ENCODE measurements around the gene SPHK2.
A peak's percentile ranks its signal among the peaks of the same experiment; 100 is the strongest.

The SPHK2 gene

DNA sequence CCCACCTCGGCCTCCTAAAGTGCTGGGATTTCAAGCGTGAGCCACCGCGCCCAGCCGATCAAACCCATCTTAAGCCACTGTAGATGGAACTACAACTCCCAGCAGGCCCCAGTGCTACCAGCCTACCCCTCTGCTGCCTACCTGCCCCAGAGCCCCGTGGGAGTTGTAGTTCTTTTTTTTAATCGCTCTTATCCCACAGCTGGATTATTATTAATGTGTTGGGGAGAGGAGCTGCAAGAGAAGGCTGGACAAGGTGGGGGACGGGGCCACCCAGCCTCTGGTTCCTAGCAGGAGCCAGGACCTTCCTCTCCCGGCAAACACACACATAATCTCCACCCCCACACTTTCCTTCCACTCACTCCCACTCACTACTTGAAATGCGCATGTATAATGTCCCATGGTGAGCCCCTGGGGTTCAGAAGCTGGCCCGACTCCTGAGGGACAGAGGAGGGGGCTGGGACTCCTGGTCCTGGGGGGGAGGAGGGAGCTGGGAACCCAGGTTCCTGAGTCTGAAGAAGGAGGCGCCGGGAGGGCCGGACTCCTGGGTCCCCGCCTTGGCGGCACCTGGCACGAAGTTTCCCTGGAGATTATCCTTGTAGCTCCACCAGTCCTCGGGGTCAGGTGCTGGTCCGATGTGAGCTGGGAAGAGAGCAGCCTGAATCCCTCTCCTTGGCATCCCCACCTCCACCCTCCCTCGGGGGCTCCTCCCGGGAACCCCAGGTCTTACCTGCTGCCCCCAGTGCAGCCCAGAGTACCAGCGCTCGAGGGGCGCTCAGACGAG, 25.7 kb downstream of the SPHK2 start:
- H2AFZ ChIP-seq (ENCODE audit: low read depth, low read length): peak overlapping the region; percentile 90; the same call in 1 of the 2 replicates

DNA sequence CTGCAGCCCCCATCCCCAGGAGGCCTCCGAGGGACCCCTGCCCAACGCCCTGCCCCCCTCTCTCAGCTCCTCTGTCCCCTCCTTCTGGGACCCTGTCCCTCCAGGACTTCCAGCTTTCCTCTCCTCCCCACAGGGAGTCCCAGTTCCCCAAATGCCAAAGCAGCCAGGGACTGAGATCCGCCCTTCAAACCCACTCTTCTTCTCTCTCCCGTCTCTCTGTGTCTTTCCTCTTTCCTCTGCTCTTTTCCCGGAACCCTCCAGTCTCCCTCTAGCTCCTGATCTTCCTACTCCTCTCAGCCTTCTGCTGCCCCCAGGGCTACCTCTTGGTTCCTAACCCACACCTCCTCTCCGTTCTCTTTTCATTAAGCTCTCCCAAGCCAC, 26.3 kb downstream of the SPHK2 start:
- Histone ChIP-seq H3K27me3 (ENCODE audit: low read depth, low read length) (0 out of 2 replicates have a peak, but pooled peaks cover 4% of the 10 kb centered on the region), H3K79me2 (ENCODE audit: low read length) (no peaks in the 10 kb centered on the region), H3K4me1 (ENCODE audit: low read length) (peaks cover 8% of the 10 kb centered on the region), H3K4me2 (ENCODE audit: low read length) (peak overlapping the region; percentile 99), H2AFZ (ENCODE audit: low read depth, low read length) (peak overlapping the region; percentile 90), H3K9me3 (ENCODE audit: insufficient read depth, low read length) (no peaks in the 10 kb centered on the region), H3K4me3 (ENCODE audit: low read length) (peak overlapping the region; percentile 81), H3K36me3 (replicated peaks; ENCODE audit: low read depth, low read length) (no peaks in the 10 kb centered on the region), H3K9ac (ENCODE audit: low read length) (peak overlapping the region; percentile 60), H4K20me1 (ENCODE audit: insufficient read depth, low read length) (no peaks in the 10 kb centered on the region), H3K27ac (ENCODE audit: low read length) (no peak overlapping the region)
- TF ChIP-seq EZH2phosphoT487 (IDR thresholded peaks at IDR 0.05; ENCODE audit: low read depth): no peak
- TF ChIP-seq, protein P1, sequence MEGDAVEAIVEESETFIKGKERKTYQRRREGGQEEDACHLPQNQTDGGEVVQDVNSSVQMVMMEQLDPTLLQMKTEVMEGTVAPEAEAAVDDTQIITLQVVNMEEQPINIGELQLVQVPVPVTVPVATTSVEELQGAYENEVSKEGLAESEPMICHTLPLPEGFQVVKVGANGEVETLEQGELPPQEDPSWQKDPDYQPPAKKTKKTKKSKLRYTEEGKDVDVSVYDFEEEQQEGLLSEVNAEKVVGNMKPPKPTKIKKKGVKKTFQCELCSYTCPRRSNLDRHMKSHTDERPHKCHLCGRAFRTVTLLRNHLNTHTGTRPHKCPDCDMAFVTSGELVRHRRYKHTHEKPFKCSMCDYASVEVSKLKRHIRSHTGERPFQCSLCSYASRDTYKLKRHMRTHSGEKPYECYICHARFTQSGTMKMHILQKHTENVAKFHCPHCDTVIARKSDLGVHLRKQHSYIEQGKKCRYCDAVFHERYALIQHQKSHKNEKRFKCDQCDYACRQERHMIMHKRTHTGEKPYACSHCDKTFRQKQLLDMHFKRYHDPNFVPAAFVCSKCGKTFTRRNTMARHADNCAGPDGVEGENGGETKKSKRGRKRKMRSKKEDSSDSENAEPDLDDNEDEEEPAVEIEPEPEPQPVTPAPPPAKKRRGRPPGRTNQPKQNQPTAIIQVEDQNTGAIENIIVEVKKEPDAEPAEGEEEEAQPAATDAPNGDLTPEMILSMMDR (IDR thresholded peaks at IDR 0.05; ENCODE audit: low read depth, low read length): no peak

More for the DNA sequence above, 25.7 kb downstream of the SPHK2 start:
- peak overlapping the region; percentile 60 for H3K9ac ChIP-seq (ENCODE audit: low read length)
- TF ChIP-seq EZH2phosphoT487 (IDR thresholded peaks at IDR 0.05; ENCODE audit: low read depth): no peak
- TF ChIP-seq, protein P1 (IDR thresholded peaks at IDR 0.05; ENCODE audit: low read depth, low read length): no peak
- no peak overlapping the region for H3K27ac ChIP-seq (ENCODE audit: low read length)
- H3K36me3 ChIP-seq (replicated peaks; ENCODE audit: low read depth, low read length): no peaks in the 10 kb centered on the region
- H3K4me3 ChIP-seq (ENCODE audit: low read length): peak overlapping the region; percentile 81
- H4K20me1 ChIP-seq (ENCODE audit: insufficient read depth, low read length): no peaks in the 10 kb centered on the region
- H3K4me1 ChIP-seq (ENCODE audit: low read length): peaks cover 8% of the 10 kb centered on the region
- no peaks in the 10 kb centered on the region for H3K9me3 ChIP-seq (ENCODE audit: insufficient read depth, low read length)
- H3K4me2 ChIP-seq (ENCODE audit: low read length): peak overlapping the region; percentile 99
- H3K27me3 ChIP-seq (ENCODE audit: low read depth, low read length): 0 out of 2 replicates have a peak, but pooled peaks cover 4% of the 10 kb centered on the region
- no peaks in the 10 kb centered on the region for H3K79me2 ChIP-seq (ENCODE audit: low read length)

DNA sequence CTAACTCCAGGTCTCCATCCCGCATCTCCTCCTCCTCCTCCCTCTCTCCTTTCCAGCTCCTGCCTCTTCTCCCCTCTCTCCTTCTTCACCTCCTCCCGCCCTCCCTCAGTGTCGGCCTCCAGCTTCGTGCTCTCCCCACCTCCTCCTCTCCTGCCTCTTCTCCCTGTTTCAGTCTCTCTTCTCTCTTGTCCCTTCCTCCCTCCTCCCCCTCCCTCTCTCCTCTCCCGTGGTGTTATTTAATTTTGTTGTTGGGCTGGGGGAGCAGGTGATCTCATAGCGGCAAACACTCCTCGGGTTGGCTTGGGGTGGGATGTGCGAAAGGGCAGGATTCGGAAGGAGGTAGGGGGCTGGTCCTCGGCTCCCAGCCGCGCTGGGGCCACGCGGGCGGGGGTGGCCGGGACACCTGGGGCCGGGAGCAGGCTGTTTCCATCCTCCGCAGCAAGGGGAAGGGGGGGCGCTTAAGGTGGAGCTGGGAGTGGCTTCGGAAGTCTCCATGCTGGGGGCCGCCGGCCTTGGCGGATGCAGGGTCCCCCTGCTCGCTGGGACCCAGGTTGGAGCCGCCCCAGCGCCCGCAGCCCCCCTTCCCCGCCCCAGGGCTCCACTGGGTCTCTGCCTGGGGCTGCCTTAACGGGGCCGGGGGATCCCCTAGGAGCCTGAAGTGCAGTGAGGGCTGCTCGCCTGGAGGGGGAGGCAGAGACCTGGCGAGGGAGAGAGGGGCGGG, 26.9 kb downstream of the SPHK2 start, which contains the start of gene CA11:
TSS of gene CA11 (minus strand) at position 187 of the 721 bp plus-strand sequence. CDS start 555 bp downstream, outside the sequence.
- Histone ChIP-seq H3K9ac (ENCODE audit: low read length) (peak within 1 kb of the TSS; percentile 60), H3K4me2 (ENCODE audit: low read length) (peak within 1 kb of the TSS; percentile 99), H3K9me3 (ENCODE audit: insufficient read depth, low read length) (no peaks in the 10 kb centered on the region), H3K27me3 (ENCODE audit: low read depth, low read length) (0 out of 2 replicates have a peak, but pooled peaks cover 4% of the 10 kb centered on the region), H4K20me1 (ENCODE audit: insufficient read depth, low read length) (no peaks in the 10 kb centered on the region), H3K4me3 (ENCODE audit: low read length) (peak within 1 kb of the TSS; percentile 81), H2AFZ (ENCODE audit: low read depth, low read length) (peak within 1 kb of the TSS; percentile 90), H3K27ac (ENCODE audit: low read length) (peak within 1 kb of the TSS; percentile 16), H3K79me2 (ENCODE audit: low read length) (no peaks in the 10 kb centered on the region), H3K4me1 (ENCODE audit: low read length) (peaks cover 8% of the 10 kb centered on the region), H3K36me3 (replicated peaks; ENCODE audit: low read depth, low read length) (no peaks in the 10 kb centered on the region)
- TF ChIP-seq, protein P1 (IDR thresholded peaks at IDR 0.05; ENCODE audit: low read depth, low read length): peak; percentile 87
- TF ChIP-seq EZH2phosphoT487 (IDR thresholded peaks at IDR 0.05; ENCODE audit: low read depth): no peak

DNA sequence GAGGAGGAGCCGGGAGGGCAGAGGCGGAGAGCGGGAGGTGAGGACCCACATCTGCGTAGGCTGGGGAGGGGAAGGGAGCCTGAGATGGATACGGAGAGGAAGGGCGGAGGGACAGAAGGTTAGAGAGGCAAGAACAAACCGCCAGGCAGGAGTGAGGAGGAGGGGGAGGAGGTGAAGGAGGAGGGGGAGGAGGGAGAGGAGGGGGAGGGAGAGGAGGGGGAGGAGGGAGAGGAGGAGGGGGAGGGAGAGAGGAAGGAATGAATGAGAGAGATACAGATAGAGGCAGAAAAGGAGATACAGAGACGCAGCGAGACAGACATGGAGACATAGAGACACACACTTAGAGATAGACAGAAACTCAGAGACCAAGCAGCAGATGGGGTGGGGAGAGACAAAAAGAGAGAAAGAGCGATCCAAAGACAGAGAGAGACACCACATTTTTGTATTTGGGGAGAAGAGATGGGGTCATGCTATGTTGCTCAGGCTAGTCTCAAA, 27.5 kb downstream of the SPHK2 start:
- Histone ChIP-seq H3K79me2 (ENCODE audit: low read length) (no peaks in the 10 kb centered on the region), H3K9ac (ENCODE audit: low read length) (peak overlapping the region; percentile 2; the same call in 1 of the 2 replicates), H3K4me1 (ENCODE audit: low read length) (peaks cover 8% of the 10 kb centered on the region)

More for the DNA sequence above, 27.5 kb downstream of the SPHK2 start:
- H3K27ac ChIP-seq (ENCODE audit: low read length): no peak overlapping the region
- TF ChIP-seq, protein P1 (IDR thresholded peaks at IDR 0.05; ENCODE audit: low read depth, low read length): no peak
- no peak for TF ChIP-seq EZH2phosphoT487 (IDR thresholded peaks at IDR 0.05; ENCODE audit: low read depth)
- H2AFZ ChIP-seq (ENCODE audit: low read depth, low read length): no peak overlapping the region
- H4K20me1 ChIP-seq (ENCODE audit: insufficient read depth, low read length): no peaks in the 10 kb centered on the region
- no peaks in the 10 kb centered on the region for H3K9me3 ChIP-seq (ENCODE audit: insufficient read depth, low read length)
- no peaks in the 10 kb centered on the region for H3K36me3 ChIP-seq (replicated peaks; ENCODE audit: low read depth, low read length)
- peak overlapping the region; percentile 99 for H3K4me2 ChIP-seq (ENCODE audit: low read length)
- 0 out of 2 replicates have a peak, but pooled peaks cover 4% of the 10 kb centered on the region for H3K27me3 ChIP-seq (ENCODE audit: low read depth, low read length)
- peak overlapping the region; percentile 81 for H3K4me3 ChIP-seq (ENCODE audit: low read length)
